OCI-M2 (cell line): ENCODE measurements around the gene FAM13C.

Experiments used
- DNase-seq: peaks from one replicate; lab custom pipeline; 2025; ENCODE audit not compliant: unreplicated experiment; lab: John Stamatoyannopoulos, UW

FAM13C gene

DNA sequence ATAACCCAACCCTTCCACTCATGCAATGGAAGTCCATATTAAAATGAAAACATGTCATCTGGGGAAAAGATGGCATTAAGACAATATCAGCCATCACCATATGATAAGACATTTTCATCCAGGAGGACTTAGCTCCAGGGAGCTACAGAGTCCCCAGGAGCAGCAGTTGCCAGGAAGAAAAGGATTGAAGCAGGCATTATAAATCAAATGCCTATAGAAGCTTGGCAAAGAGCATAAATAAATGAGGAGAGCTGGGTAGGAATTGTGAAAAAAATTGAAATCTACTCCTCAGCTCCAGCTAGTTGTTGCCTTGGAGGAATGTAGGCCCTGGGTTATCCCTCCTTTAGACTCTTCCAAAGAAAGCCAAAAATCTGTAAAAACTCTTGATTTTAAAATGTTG, 42.5 kb downstream of the FAM13C start:
- no peak for DNase-seq

DNA sequence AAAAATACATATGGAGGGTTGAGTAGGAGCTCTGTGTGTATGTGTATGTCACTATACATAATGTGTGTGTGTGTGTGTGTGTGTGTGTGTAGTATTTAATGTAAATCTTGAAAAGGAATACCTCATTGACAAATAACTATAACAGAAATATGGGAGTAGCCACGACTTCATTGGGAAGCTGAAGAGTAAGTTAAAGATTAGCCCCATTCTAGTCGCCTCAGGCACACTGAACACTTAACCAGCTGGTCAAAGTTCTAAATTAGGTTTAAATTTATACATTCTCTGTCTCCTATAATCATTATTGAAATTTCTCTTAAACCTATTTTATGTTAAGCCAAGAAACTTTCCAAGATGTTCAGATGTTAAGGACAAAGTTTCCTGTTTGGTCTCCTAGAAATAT, 45.3 kb downstream of the FAM13C start:
- no peak for DNase-seq

DNA sequence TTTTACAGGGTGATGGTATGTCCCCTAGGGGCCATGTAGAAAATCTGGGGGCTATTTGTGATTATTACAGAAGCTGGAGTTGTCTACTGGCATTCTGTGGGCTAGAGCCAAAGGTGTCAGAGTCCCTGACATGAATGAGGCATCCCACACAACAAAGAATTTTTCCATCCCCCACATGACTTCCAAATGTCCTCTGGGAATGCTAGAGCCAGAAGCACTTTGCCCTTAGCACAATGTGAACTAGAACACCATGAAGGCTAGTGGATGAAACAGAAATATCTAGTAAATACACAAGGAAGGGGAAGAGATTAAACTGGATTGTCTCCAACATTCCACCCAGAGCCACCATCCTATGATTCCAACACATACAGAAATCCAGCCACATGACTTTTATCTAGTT, 46.9 kb downstream of the FAM13C start:
- no peak for DNase-seq

DNA sequence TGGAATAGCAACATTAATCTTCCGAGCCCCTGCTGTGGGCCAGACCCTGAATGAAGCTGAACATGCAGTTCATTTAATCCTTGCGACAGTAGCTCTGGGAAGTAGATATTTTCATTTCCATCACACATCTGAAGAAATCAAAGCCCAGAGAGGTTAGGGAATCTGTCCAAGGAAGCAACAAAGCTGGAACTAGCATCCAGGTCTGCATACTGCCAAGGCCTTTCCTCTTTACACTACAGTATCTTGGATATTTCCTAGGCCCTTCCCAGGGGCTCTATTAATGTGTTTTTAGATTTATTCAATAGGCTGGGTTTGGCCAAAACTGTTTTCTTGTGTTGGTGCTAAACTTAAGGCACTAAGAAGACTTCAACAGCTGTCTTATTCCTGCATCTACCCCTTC, 48.1 kb downstream of the FAM13C start:
- no peak for DNase-seq

DNA sequence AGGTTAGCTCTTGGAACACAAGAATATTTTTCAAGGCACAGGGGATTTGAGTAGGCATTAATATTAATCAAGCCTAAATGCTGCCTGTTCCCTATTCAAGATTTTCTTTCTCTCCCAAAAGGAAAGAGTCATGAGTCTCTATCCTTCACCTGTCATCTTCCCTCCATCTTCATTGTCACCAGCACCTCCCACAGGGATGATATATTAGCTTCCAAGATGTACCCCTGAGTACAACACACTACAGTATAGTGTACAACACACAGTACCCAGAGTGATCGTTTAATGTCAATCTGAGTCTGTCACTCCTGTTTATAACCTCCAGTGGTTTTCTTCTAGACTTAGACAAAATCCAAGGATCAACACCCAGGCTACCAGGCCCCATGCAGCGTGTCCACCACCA, 50.1 kb downstream of the FAM13C start:
- DNase-seq, result no peak

DNA sequence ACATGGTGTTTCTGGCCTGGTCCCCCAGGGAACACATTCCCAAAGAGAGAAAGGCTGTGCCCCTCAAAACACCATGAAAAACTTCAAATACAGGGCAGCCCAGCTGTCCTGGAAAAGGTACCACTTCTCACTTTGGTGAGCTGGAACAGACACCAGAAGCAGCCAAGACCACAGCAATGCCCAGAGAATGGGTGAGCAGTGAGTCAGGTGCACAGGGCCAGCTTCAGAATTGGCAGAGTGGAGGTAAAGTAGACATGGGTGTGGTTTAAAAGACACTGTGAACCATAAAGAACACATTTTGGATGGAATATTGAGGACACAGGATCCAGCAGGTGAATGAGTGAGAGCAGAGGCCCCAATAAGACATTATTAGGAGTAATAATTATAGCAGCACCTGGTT, 51.3 kb downstream of the FAM13C start:
- DNase-seq, result no peak

DNA sequence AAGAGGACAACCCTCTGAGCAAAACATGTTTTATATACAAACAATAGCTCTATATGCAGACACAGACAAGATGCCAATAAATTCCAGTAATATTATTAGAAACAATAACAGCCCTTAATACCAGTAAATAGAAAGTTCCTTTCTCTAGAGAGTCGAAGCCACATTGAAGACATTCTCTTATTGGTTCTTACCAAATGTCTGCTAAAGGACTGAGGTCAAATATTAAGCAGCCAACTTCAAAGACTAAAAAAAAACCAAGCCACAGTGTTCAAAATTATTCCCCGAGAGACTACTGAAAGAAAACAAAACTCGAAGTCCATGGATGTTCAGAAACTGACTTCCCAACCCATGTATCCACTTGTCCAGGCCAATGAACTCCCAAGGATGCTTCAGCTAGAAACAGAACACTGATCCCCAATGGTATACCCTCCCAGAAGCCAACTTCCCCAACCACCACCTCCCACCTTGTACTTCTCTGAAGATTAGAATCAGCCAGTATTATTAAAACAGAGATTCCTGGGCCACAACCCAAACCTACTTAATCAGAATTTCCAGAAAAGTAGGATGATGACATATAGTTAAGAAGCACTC, 51.9 kb downstream of the FAM13C start:
- no peak for DNase-seq

DNA sequence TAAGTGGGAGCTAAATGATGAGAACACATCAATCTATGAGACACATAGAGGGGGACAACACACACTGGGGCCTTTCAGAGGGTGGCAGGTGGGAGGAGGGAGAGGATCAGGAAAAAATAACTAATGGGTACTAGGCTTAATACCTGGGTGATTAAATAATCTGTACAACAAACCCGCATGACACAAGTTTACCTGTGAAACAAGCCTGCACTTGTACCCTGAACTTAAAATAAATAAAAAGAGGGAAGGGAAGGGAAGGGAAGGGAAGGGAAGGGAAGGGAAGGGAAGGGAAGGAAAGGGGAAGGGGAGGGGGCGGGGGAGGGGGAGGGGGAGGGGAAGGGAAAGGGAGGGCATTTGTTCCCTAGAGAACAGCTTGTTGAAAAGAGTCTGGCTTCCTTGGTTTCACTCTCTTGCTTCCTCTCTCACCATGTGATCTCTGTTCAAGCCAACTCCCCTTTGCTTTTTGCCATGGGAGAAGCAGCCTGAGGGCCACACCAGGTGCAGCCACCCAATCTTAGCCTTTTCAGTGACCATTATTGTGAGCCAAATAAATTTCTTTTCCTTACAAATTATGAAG, 57.7 kb downstream of the FAM13C start:
- no peak for DNase-seq

DNA sequence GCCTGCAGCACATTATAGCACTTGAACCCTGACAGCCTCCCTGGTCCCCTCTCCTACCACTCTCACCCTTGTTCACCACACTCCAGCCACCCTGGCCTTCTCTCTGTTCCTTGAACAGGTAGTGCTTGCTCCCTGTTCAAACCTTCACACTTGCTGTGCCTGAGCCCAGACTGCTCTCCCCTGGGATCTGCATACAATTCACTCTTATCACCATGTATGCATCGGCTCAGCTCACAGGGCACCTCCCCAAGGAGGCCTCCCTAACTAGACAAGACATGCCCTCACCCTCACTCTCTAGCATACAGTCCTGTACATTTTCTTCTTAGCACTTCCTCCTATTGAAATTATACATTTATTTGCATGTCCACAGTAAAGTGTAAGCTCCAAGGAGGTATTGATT, 59.3 kb downstream of the FAM13C start:
- no peak for DNase-seq

DNA sequence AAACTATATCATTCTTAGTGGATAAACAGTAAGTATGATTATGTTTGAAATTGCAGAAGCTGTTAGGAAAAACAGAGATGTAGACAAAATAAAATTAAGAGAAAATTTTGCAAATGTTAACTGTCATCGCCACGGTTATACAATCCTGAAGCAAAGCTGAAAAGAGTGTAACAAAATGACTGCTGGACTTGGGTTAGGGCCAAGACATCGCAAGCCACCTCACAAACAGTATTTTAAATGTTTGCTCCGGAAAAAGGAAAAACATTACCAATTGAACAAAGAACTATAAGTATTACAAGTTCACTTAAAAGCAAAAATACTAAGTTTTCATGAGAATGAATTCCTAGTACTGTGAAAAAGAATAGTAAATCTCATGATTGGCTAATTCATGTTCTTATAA, 60.0 kb downstream of the FAM13C start:
- DNase-seq, result no peak

DNA sequence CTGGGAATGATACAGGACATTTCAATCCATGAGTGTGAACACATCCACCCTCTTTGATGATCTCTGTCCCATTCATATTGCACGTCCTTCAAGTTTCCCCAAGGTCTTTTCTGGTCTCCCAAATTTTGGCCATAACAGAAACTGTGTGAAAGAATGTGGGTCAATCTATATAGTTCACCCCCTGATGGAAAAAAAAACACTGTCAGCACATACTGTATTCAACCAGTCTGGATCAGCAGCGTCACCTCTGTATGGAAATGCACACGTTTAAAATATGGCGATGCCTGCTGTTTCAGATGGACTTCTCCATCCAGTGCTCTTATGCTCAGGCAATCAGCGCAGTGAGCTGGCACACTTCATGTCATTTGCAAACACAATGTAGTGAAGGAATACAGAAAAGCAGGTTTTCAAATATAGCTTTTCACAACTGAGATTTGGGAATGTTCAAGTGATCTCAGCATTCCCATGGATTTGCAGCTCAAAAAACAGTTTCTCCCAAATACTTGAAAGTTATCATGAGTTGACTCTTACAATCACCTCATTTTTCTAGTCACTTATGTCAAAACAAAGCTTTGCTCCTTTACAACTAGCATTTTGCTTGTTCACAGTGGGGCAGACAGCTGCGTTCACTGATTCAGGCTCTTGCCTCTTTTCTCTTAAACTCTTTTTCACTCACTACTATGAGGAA, 61.1 kb downstream of the FAM13C start:
- no peak for DNase-seq

DNA sequence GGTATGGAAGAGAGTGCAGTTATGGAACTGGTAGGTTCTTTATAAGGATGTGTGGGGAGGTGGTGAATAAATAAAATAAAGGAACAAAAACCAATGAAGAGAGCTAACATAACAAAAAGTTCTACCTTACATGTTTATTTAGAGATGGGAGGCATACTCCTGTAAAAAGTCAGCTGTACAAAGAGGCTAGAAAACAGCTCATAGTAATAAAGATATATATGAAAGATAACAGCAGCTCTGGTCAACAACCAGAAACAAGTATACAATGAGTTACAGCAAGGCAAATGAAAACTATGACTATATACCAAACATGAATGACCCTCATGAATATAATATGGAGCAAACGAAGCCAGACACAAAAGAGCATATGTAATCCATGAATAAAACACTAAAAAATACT, 62.0 kb downstream of the FAM13C start:
- DNase-seq, result no peak

DNA sequence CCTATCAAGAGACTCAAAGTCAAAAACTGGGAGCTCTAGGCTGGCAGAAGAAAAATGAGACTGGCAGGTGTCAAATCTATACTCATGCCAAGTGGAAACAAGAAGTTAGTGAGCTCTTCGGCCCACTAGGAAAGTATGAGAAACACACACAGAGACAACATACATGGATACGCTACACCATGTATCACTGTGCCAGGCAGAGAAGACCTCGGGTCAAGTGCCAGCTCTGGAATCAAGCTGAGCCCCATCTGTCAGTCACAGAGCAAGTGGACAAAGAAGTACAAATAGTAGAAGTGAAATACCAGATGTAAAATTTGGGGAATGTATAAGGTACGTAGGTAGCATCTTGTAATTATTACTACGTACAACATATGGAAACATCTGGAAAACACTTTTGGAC, 62.4 kb downstream of the FAM13C start:
- DNase-seq, result no peak

DNA sequence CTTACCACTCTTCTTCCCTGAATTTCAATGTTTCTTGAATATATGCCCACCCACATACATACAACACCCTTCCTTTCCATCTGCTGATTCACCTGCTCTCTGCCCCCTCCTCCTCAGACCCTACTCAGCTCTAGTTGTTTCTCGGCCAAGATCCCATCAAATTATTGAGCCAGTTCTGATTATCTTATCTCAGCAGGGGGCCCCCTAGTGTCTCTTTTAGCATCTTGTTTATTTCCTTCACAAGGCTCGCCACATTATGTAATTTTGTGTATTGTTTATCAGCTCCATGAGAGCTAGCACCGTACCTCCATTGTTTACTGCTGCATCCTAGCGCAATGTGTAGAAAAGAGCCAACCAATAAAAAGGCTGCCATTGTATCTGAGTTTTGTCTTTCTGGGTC, 71.9 kb downstream of the FAM13C start:
- DNase-seq, result no peak

DNA sequence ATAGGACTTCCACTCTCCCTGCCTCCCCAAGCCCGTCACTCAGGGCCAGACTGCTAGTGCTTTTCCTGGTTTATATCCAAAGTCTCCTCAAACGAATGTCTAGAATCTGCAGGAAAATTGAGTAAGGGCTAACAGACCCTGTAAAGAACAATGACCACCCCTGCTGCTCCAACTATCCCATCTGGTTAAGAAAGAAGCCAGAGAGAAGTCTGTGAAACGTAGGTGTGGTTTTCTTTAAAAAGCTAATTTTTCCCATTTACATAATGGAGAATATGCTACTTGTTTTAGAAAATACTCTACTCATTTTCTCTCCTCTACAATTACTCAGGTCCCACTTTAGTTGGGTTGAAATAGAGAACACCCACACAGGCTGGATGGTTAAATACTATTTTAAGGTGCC, 72.5 kb downstream of the FAM13C start:
- no peak for DNase-seq

DNA sequence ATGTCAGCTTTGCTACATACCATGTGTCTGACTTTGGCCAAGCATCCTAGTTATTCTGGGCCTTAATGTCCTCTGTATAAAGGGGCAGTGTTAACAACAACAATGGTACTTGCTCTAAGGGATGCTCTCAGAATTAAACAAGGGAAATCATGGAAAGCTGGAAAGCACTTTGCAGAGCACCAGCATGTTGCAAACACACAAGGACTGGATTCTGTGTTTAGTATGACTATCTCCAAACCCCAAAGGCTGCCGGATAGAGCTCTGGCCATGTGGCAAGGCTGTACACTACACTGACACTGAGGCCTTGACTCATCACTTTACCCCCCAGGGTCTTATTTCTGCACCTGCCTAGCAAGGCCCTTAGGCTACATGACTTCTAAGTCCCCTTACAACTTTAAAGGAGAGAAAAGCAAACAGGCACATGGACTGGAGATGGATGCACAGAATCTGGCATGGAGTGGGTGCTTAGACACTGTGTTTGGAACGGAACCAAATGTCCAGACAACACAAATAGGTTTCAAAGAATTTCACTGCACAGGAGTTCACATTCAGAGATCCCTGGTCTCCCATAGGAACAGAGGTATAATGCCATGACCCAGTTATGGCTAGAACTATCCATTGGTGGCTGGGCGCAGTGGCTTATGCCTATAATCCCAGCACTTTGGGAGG, 74.6 kb downstream of the FAM13C start:
- DNase-seq, result no peak

DNA sequence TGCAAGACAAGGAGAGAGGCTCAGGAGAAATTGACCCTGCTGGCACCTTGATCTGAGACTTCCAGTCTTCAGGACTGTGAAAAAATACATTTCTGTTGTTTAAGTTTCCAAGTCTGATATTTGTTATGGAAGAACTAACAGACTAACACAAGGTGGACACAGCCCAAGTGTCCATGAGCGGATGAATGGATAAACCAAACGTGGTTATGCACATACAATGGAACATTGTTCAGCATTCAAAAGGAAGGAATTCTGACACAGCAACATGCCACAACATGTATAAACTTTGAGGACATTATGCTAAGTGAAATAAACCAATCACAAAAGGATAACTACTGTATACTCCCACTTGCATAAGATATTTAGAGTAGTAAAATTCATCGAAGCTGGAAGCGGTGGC, 76.5 kb downstream of the FAM13C start:
- no peak for DNase-seq

DNA sequence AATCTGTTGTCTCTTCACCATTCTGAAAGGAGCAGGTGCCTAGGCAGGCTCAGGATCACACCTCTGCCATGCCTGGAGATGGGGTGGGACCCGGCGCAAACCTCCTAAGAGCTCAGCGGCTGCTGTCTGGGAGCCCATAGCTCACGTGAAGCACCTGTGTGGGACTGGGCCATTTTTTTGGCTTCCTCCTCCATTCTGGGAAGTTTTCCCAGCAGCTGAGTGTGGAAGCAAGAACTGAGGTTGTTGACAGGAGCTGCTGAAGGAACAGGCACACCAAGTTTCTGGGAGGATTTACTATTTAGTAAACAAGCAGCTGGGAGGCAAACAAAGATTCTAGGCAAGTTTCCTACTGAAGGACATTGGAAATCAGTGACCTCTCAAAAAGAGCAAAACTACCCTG, 77.3 kb downstream of the FAM13C start:
- DNase-seq, result no peak

DNA sequence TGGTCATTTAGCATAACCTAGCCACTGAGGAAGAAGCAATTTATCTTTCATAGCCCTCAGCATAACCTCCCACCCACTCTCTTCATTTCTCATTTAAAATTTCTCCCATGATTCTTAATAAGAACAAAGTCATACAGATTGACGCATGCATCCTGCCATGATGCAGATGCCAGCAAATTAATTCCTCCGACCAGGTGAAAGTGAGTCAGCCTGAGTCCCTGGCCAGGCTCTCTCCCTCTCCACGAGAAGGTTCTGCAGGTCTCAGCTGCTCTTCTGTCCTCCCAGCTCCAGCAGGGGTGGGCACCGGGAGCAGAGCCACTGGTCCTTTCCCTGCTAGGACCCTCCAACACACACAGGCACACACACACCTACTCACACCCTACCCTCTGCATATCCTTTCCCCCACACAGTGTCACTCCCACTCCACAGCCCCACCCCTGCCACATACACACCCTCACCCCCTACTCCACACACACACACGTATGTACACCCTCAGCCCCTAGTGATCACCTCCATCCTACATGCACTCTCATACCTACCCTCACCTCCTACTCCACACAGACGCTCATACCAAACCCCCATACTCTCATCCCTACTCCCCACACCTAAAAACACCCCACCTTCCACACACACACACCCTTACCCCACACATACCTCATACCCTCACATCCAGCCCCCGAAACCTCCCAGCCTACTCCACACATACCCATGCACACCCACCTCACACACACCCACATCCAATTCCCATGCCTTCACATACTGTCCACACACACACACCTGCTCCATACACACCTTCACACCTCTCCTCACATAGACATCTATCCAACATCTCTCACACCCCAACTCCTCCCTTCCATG, 78.0 kb downstream of the FAM13C start:
- DNase-seq, result no peak

DNA sequence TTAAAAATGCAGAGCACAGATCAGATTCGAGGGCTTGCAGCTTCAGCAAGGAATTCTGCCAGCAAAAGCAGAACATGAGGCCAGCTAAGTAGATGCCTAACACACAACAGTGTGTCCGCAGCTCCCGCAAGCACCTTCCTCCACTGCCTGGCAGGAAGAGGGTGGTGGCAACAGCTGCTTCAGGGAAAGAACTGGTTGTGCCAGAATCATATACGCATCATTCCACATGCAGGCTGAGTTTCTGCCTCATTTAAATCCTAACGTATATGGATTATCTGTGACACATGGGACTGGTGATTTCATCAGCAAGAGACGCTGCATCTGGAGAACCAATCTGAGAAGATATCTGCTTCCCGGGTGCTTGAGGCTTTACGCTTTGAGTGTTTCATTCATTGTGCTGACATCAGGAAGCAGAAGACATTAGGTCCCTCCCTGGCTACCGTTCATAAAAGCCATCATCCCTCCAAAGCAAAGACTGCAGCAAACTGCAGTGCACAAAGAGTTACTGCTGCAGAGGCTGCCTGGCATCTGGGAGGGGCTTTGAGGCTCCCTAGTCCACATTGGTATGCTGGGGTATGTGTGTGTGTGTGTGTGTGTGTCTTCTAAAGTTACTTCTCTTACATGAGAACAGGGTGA, 78.8 kb downstream of the FAM13C start:
- DNase-seq, result no peak

DNA sequence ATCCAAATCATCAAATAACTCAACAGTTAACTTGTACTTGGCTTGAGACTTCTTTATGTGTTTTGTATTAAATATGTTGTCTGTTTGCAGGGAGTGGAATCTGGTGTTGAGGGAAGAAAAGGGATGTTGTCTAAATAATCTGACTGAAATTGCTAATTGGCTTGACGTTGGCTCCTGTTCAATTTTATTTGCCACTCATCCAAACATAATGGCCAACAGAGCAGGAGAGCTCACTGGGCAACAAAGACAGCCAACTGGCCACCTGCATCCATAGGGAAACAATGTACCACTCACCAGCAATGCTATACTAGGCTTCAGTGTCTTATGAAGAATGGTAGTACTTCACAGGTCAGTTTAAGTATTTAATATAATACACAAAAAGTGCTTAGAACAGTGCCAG, 80.5 kb downstream of the FAM13C start:
- DNase-seq, result no peak
